ENCODE results near the gene TARBP2.
A peak's percentile ranks its signal among the peaks of the same experiment; 100 is the strongest.
"Not testable (repeated sequence)": the region's sequence is repeated elsewhere in the genome, so short reads cannot be mapped to it uniquely, and the experiment has no call there.

TARBP2 gene

GRCh38 chr12:53476769-53477209 lies 24.3 kb upstream of the TARBP2 start:
- no peak for DNase-seq

GRCh38 chr12:53478865-53479264 lies 22.2 kb upstream of the TARBP2 start:
- DNase-seq = no peak

GRCh38 chr12:53479331-53479730 lies 21.8 kb upstream of the TARBP2 start:
- DNase-seq = no peak

- DNase-seq = no peak
Measured at GRCh38 chr12:53480491-53481442, 20.3 kb upstream of the TARBP2 start.

GRCh38 chr12:53481458-53481857 lies 19.6 kb upstream of the TARBP2 start:
- DNase-seq = not testable (repeated sequence)

GRCh38 chr12:53481939-53482586 lies 19.0 kb upstream of the TARBP2 start:
- no peak for DNase-seq

- DNase-seq = no peak
Measured at GRCh38 chr12:53482626-53483168, 18.4 kb upstream of the TARBP2 start.

GRCh38 chr12:53483225-53483978 lies 17.7 kb upstream of the TARBP2 start:
- no peak for DNase-seq

- DNase-seq = no peak
Measured at GRCh38 chr12:53483979-53484377, 17.1 kb upstream of the TARBP2 start.

- DNase-seq = no peak
Measured at GRCh38 chr12:53484686-53485575, 16.2 kb upstream of the TARBP2 start.

GRCh38 chr12:53485955-53486735 lies 14.9 kb upstream of the TARBP2 start:
- DNase-seq = no peak

- DNase-seq = no peak
Measured at GRCh38 chr12:53486736-53487487, 14.2 kb upstream of the TARBP2 start.

- DNase-seq = no peak
Measured at GRCh38 chr12:53489242-53489864, 11.7 kb upstream of the TARBP2 start.

GRCh38 chr12:53492188-53492587 lies 8.9 kb upstream of the TARBP2 start:
- DNase-seq = no peak

- DNase-seq = peak; percentile 73 to 77
Measured at GRCh38 chr12:53492830-53493609, 8.1 kb upstream of the TARBP2 start.

GRCh38 chr12:53493610-53494391 lies 7.3 kb upstream of the TARBP2 start:
- no peak for DNase-seq

- no peak for DNase-seq
Measured at GRCh38 chr12:53495903-53496751, 5.0 kb upstream of the TARBP2 start.
